HG02885 (cell line): ENCODE measurements around the gene FGF4.

Experiments used
- ATAC-seq: cut with Tn5 transposase; IDR thresholded peaks from one replicate; pipeline ENCODE4 v1.9.1; 2021; ENCODE audit warnings: mild to moderate bottlenecking; ENCODE audit not compliant: unreplicated experiment, poor library complexity

The FGF4 gene

GRCh38 chr11:69730500-69730899 is 44.6 kb downstream of the FGF4 start:
- ATAC-seq: no peak

- ATAC-seq: no peak
Measured at GRCh38 chr11:69729252-69729651, 45.9 kb downstream of the FGF4 start.

GRCh38 chr11:69727266-69727665 is 47.9 kb downstream of the FGF4 start:
- ATAC-seq: no peak

GRCh38 chr11:69726481-69726880 is 48.7 kb downstream of the FGF4 start:
- ATAC-seq: no peak

GRCh38 chr11:69726019-69726418 is 49.1 kb downstream of the FGF4 start:
- no peak for ATAC-seq

GRCh38 chr11:69721745-69722144 is 53.4 kb downstream of the FGF4 start:
- no peak for ATAC-seq

- ATAC-seq: no peak
Measured at GRCh38 chr11:69721106-69721505, 54.0 kb downstream of the FGF4 start.
